HUDEP-2 (cell line): ENCODE results near the gene C1QL4.
"Not testable (repeated sequence)": the region's sequence is repeated elsewhere in the genome, so short reads cannot be mapped to it uniquely, and the experiment has no call there.

Experiments used
- DNase-seq, 76 experiments: peaks; one replicate each; lab custom pipeline; 2025; ENCODE audit not compliant: unreplicated experiment in 76 of 76; lab: John Stamatoyannopoulos, UW

C1QL4 gene

GRCh38 chr12:49310451-49311000 lies 26.5 kb downstream of the C1QL4 start:
- DNase-seq: not testable (repeated sequence)

GRCh38 chr12:49309386-49309785 lies 27.6 kb downstream of the C1QL4 start:
- DNase-seq: no peak

DNA sequence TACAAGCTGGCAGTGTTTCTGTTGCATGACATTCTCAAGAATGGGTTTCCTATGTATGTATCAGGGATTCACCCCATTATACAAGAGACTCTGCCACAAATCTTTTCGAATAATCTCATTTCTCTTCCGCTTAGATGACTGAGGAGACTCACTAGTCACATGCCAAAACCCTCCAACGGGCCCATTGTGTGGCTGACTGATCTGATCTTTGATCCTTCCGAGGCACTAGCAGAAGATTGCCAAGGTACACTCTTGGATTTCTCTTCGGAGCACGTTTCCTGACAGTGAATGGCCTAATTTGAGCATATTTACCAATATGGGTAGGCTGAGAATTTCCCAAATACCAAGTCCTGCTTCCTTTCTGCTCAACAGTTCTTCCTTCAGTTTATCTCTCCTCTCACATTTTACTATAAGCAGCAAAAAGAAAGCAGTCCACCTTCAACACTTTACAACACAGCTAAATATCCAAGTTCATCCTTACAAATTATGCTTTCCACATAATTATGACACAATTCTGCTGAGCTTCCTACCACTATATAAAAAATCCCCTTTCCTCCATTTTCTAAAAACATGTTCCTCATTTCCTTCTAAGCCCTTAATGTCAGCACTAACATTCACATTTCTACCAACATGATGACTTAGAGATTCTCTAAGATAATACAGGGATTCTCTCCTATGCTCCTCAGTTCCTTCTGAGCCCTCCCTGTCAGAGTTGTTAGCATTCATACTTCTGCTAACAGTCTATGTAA lies 31.1 kb downstream of the C1QL4 start:
- DNase-seq: no peak

- DNase-seq: no peak
These were observed 32.8 kb downstream of the C1QL4 start for GRCh38 chr12:49304161-49304560.

DNA sequence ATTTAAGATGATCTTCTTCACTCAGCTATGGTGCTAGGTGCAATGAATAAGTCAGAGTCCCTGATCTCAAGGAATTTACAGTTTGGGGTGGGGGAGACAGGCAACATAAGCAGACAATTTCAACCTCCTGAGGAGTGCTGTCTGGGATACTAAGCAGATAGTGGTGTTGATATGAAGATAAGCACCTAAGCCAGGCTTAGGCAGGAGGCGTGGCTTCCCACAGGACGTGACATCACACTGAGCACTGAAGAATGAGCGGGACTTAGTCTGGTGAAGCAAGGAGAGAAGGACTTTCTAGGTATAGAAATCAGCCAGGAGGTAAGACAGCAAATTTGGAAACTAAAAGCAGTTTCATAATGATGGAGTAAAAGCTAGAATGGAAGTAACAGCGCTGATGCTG lies 35.2 kb downstream of the C1QL4 start:
- DNase-seq: peak in 5 of 76 experiments; percentile 2 to 27 (median 14)

GRCh38 chr12:49298160-49298559 lies 38.8 kb downstream of the C1QL4 start:
- peak in 10 of 76 experiments; percentile 8 to 35 (median 19) for DNase-seq

- no peak for DNase-seq
These were observed 39.3 kb downstream of the C1QL4 start for GRCh38 chr12:49297695-49298060.

- peak in 21 of 76 experiments; percentile 4 to 51 (median 25) for DNase-seq
These were observed 39.9 kb downstream of the C1QL4 start for GRCh38 chr12:49296836-49297694.

GRCh38 chr12:49296034-49296835 lies 40.8 kb downstream of the C1QL4 start:
- DNase-seq: peak in 38 of 76 experiments; percentile 4 to 56 (median 30)

GRCh38 chr12:49295082-49295936 lies 41.7 kb downstream of the C1QL4 start, which contains the start of gene PRPH:
Gene PRPH, plus strand, starts transcription at chr12:49295147. Its CDS starts 54 bp downstream, at chr12:49295201.
- DNase-seq: no peak

- no peak for DNase-seq
These were observed 42.2 kb downstream of the C1QL4 start for GRCh38 chr12:49294804-49295081.

- no peak for DNase-seq
These were observed 42.7 kb downstream of the C1QL4 start for GRCh38 chr12:49294086-49294803.

- DNase-seq: no peak
These were observed 43.7 kb downstream of the C1QL4 start for GRCh38 chr12:49293056-49293956.

DNA sequence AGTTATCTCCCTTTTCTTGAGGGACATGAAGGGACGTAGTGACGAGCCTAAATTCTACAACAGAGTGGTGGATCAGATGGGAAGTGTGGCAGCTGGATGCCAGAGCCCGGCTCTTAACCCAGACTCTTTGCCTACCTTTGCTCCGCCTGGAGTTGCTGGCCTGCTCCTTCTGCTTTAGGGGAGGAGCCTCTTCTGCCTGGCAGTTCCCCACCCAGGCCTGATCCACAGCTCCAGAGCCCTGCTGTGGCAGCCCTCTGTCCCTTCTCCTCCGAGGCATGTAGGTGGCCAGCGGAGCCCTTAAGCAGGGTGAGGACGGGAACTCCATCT lies 44.3 kb downstream of the C1QL4 start:
- DNase-seq: no peak

DNA sequence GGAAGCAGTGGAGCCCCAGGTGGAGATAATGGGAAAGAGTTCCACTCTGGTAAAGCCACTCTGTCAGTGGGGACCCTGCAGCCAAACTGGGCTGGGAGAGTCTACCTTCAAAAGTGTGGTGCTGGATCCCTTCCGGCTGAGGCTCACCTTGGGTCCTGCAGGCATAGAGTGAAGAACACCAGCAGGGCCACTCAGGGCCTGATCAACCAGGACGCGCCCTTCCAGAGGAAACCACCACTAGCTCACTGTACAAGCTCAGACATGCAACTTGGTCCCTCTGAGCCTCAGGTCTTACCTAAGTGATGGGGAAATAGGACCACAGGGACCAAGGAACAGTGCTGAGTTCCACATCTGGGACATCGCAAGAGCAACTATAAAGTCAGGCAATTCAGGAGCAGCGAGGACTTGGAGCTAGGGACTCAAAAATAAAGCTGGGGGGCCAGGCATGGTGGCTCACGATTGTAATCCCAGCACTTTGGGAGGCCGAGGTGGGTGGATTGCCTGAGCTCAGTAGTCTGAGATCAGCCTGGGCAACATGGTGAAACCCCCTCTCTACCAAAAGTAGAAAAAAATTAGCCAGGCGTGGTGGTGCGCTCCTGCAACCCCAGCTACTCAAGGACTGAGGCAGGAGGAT lies 47.9 kb downstream of the C1QL4 start:
- no peak for DNase-seq

GRCh38 chr12:49288412-49288853 lies 48.6 kb downstream of the C1QL4 start:
- DNase-seq: peak in 36 of 76 experiments; percentile 5 to 56 (median 34)

GRCh38 chr12:49287876-49288275 lies 49.1 kb downstream of the C1QL4 start:
- no peak for DNase-seq

DNA sequence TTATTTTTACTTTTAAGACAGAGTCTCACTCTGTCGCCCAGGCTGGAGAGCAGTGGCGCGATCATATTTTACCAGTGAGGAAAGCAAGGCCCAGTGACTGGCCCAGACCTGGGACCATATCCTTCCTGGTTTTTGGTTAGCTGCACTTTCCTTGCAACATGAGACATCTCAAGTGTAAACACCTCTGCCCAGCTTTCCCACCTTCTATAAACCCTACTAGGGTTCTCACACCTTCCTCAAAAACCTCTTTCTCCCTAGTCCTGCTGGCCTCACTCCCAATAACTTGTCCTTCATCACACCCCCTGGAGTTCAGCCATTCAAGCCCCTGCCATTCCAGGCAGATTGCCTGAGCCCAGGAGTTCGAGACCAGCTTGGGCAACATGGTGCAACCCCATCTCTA lies 52.3 kb downstream of the C1QL4 start:
- DNase-seq: no peak
